ENCODE measurements around the gene ADCY3.

GRCh38 chr2:24912986-24913385, 7.1 kb downstream of the ADCY3 start:
- TF ChIP-seq CTCF (IDR thresholded peaks at IDR 0.05) = no peak
- TF ChIP-seq POLR2A (IDR thresholded peaks at IDR 0.05) = no peak
